Measurements from ENCODE around the gene SKI. TPM values are rescaled to one million over a fixed set of nuclear protein-coding genes. Genes with fewer than 3 reads are reported as not detected.

The SKI gene
- polyA plus RNA-seq, 3 donors, result 0.20 to 6.6 (median 0.25) TPM

DNA sequence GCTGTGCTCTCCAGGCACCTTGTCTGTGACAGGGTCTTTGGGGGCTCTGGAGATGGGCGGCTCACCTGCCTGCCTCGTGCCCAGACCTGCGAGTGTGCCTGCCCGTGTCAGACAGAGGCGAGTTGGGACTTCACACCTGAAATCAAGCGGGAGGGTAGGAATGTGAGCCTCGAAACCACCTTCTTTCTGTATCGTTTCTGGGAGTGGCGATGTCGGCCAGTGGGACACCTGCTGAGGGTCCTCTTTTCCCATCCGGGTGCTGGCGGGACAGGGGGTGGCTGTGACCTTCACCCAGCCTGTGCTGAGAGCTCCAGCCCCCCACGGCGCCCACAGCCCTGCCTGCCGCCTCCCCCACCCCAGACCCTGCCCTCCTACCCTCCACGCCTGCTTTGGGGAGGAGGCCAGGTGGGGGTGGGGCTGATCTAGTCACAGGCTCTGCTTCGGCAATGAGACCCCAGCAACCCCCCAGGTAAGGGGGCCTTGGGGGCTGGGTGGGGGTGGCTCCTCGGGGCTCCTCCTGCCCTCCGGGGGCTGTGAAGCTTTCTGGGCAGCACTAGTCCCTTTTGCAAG lies 17.9 kb upstream of the SKI start:
- H3K9me3 ChIP-seq (replicated peaks in 1 of 2; ENCODE audit: control insufficient read depth in 1 of 2, insufficient read depth in 1 of 2, low read length in 2 of 2), result no peaks in the 10 kb centered on the region
- H4K20me1 ChIP-seq (ENCODE audit: insufficient read depth, low read length), result no peaks in the 10 kb centered on the region
- Mint-ChIP-seq H3K4me3 (no peak overlapping the region), H3K4me1 (peaks cover 17% of the 10 kb centered on the region), H3K27me3 (ENCODE audit: low read depth in 3 of 3) (peaks cover 21 to 47% (median 23%) of the 10 kb centered on the region in 3 donors), H3K9me3 (peaks cover 0 to 4% (median 0%) of the 10 kb centered on the region in 7 donors), H3K36me3 (no peaks in the 10 kb centered on the region), H3K27ac (no peak overlapping the region)
- no peak overlapping the region for H3K4me3 ChIP-seq (replicated peaks in 1 of 3; ENCODE audit: low read depth in 2 of 3, low read length in 3 of 3)
- no peak overlapping the region for H3K4me2 ChIP-seq (replicated peaks; ENCODE audit: extremely low read depth, low read length, poor library complexity, severe bottlenecking)
- intact Hi-C loops (cut with micrococcal nuclease), result no loop called here
- H3K27me3 ChIP-seq (ENCODE audit: control insufficient read depth in 2 of 2, insufficient read depth in 2 of 2, low read length in 2 of 2), result peaks cover 0 to 18% of the 10 kb centered on the region in 2 donors
- no peak overlapping the region for H3K27ac ChIP-seq (ENCODE audit: low read depth in 1 of 2, low read length in 2 of 2)
- 93% methylated on average over 14 of the region's 19 CpGs for WGBS (ENCODE audit: insufficient coverage)
- no peaks in the 10 kb centered on the region for H3K36me3 ChIP-seq (replicated peaks in 1 of 2; ENCODE audit: control insufficient read depth in 1 of 2, insufficient read depth in 2 of 2, low read length in 2 of 2)
- DNase-seq, result no peak
- no peak overlapping the region for H3K9ac ChIP-seq (ENCODE audit: insufficient read depth, low read length, poor library complexity, severe bottlenecking)
- no peak for TF ChIP-seq CTCF (IDR thresholded peaks at IDR 0.05)
- peaks cover 22 to 30% of the 10 kb centered on the region in 2 donors for H3K4me1 ChIP-seq (ENCODE audit: control insufficient read depth in 1 of 2, insufficient read depth in 2 of 2, low read length in 2 of 2)
- H2AFZ ChIP-seq (ENCODE audit: insufficient read depth, low read depth, low read length, poor library complexity, severe bottlenecking), result no peak overlapping the region
- H3K79me2 ChIP-seq (ENCODE audit: insufficient read depth, low read length), result no peaks in the 10 kb centered on the region

DNA sequence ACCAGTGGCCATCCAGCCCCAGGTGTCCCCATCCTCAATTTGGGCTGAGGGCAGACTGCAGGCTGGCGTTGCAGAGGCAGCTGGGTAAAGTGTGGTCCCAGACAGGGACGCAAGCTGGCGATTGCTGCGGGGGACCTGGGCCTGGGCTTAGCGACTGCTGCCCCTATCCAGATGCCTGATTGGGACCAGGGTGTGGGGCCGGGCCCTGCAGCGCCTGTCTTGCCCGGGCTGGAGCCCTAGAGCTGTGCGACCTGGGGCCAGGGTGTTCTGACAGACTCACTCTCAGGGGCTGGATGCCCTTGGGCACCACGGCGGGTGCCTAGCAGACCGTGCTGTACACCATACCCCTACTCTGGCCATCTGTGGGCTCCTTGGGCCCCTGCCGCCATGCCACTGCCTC lies 17.3 kb upstream of the SKI start:
- Histone ChIP-seq H3K4me1 (ENCODE audit: control insufficient read depth in 1 of 2, insufficient read depth in 2 of 2, low read length in 2 of 2) (peaks cover 18 to 24% of the 10 kb centered on the region in 2 donors), H3K79me2 (ENCODE audit: insufficient read depth, low read length) (no peaks in the 10 kb centered on the region), H3K9me3 (replicated peaks in 1 of 2; ENCODE audit: control insufficient read depth in 1 of 2, insufficient read depth in 1 of 2, low read length in 2 of 2) (no peaks in the 10 kb centered on the region), H3K27ac (ENCODE audit: low read depth in 1 of 2, low read length in 2 of 2) (no peak overlapping the region), H2AFZ (ENCODE audit: insufficient read depth, low read depth, low read length, poor library complexity, severe bottlenecking) (no peak overlapping the region), H3K4me2 (replicated peaks; ENCODE audit: extremely low read depth, low read length, poor library complexity, severe bottlenecking) (no peak overlapping the region), H3K4me3 (replicated peaks in 1 of 3; ENCODE audit: low read depth in 2 of 3, low read length in 3 of 3) (no peak overlapping the region), H3K27me3 (ENCODE audit: control insufficient read depth in 2 of 2, insufficient read depth in 2 of 2, low read length in 2 of 2) (peaks cover 0 to 18% of the 10 kb centered on the region in 2 donors), H4K20me1 (ENCODE audit: insufficient read depth, low read length) (no peaks in the 10 kb centered on the region), H3K9ac (ENCODE audit: insufficient read depth, low read length, poor library complexity, severe bottlenecking) (no peak overlapping the region), H3K36me3 (replicated peaks in 1 of 2; ENCODE audit: control insufficient read depth in 1 of 2, insufficient read depth in 2 of 2, low read length in 2 of 2) (no peaks in the 10 kb centered on the region)
- 92% methylated on average over 7 of the region's 13 CpGs for WGBS (ENCODE audit: insufficient coverage)
- H3K27ac Mint-ChIP-seq, result no peak overlapping the region
- peaks cover 21 to 45% (median 24%) of the 10 kb centered on the region in 3 donors for H3K27me3 Mint-ChIP-seq (ENCODE audit: low read depth in 3 of 3)
- peaks cover 17% of the 10 kb centered on the region for H3K4me1 Mint-ChIP-seq
- peaks cover 0 to 4% (median 0%) of the 10 kb centered on the region in 7 donors for H3K9me3 Mint-ChIP-seq
- H3K4me3 Mint-ChIP-seq, result no peak overlapping the region
- no peaks in the 10 kb centered on the region for H3K36me3 Mint-ChIP-seq
- intact Hi-C loops (cut with micrococcal nuclease), result no loop called here
- no peak for DNase-seq
- TF ChIP-seq CTCF (IDR thresholded peaks at IDR 0.05), result no peak

All from CD14-positive monocyte (primary cell).